Measurements from ENCODE around the gene TPH2. TPM values are rescaled to one million over a fixed set of nuclear protein-coding genes. Genes with fewer than 3 reads are reported as not detected.

Gene TPH2
- total RNA-seq, 1 experiment from 2014 or later: not detected

- Histone ChIP-seq H3K4me1 (ENCODE audit: control insufficient read depth, insufficient read depth, low read length) (no peaks in the 10 kb centered on the region; the same call in 1 of the 2 replicates), H3K4me3 (ENCODE audit: low read depth in 2 of 2, low read length in 2 of 2) (no peak overlapping the region), H3K36me3 (ENCODE audit: control insufficient read depth, insufficient read depth, low read length) (no peaks in the 10 kb centered on the region), H3K9me3 (ENCODE audit: control insufficient read depth, insufficient read depth, low read depth, low read length) (no peaks in the 10 kb centered on the region), H3K27ac (ENCODE audit: low read length) (no peak overlapping the region), H3K27me3 (ENCODE audit: control insufficient read depth, insufficient read depth, low read length) (peaks cover 31% of the 10 kb centered on the region)
- intact Hi-C loops (cut with micrococcal nuclease; ENCODE audit: unreplicated experiment) (no loop called here), in situ Hi-C loops (cut with HindIII; ENCODE audit: low pct_unique_long_range_greater_than_20kb, low sequenced_read_pairs) (no loop called here)
- ChIA-PET CTCF (no interaction called here), POLR2A (no interaction called here)
- ATAC-seq (no peak), DNase-seq (ENCODE audit: low read depth, low spot score) (no peak)
- BruUV-seq (replicated peaks): no TSS peak
- no peak for TF ChIP-seq TCF7L2 (IDR thresholded peaks at IDR 0.05; ENCODE audit: low read depth, low read length)
- peak; percentile 11; the same call in 1 of the 2 replicates for TF ChIP-seq CTCF (IDR thresholded peaks at IDR 0.05)
- TF ChIP-seq REST (IDR thresholded peaks at IDR 0.05; ENCODE audit: insufficient read depth in 1 of 2, low read depth in 2 of 2, low read length in 1 of 2): no peak
- TF ChIP-seq SIN3A (IDR thresholded peaks at IDR 0.05; ENCODE audit: borderline replicate concordance, insufficient read depth, low read depth, low read length): no peak
- TF ChIP-seq POLR2AphosphoS5 (IDR thresholded peaks at IDR 0.05; ENCODE audit: low read depth, low read length): no peak
These were observed 2.5 kb downstream of the TPH2 start for GRCh38 chr12:71941174-71941573.

- Histone ChIP-seq H3K4me1 (ENCODE audit: control insufficient read depth, insufficient read depth, low read length) (no peaks in the 10 kb centered on the region; the same call in 1 of the 2 replicates), H3K36me3 (ENCODE audit: control insufficient read depth, insufficient read depth, low read length) (no peaks in the 10 kb centered on the region), H3K27ac (ENCODE audit: low read length) (no peak overlapping the region), H3K4me3 (ENCODE audit: low read depth in 2 of 2, low read length in 2 of 2) (no peak overlapping the region), H3K9me3 (ENCODE audit: control insufficient read depth, insufficient read depth, low read depth, low read length) (no peaks in the 10 kb centered on the region), H3K27me3 (ENCODE audit: control insufficient read depth, insufficient read depth, low read length) (peaks cover 32% of the 10 kb centered on the region)
- in situ Hi-C loops (cut with HindIII; ENCODE audit: low pct_unique_long_range_greater_than_20kb, low sequenced_read_pairs): no loop called here
- POLR2A ChIA-PET: no interaction called here
- no TSS peak for BruUV-seq (replicated peaks)
- ATAC-seq: no peak
- no peak for TF ChIP-seq POLR2AphosphoS5 (IDR thresholded peaks at IDR 0.05; ENCODE audit: low read depth, low read length)
- no peak for TF ChIP-seq CTCF (IDR thresholded peaks at IDR 0.05)
- TF ChIP-seq REST (IDR thresholded peaks at IDR 0.05; ENCODE audit: insufficient read depth in 1 of 2, low read depth in 2 of 2, low read length in 1 of 2): no peak
- TF ChIP-seq TCF7L2 (IDR thresholded peaks at IDR 0.05; ENCODE audit: low read depth, low read length): no peak
- TF ChIP-seq SIN3A (IDR thresholded peaks at IDR 0.05; ENCODE audit: borderline replicate concordance, insufficient read depth, low read depth, low read length): no peak
- intact Hi-C loops (cut with micrococcal nuclease; ENCODE audit: unreplicated experiment): no loop called here
- no peak for DNase-seq (ENCODE audit: low read depth, low spot score)
- CTCF ChIA-PET: no interaction called here
These were observed 3.6 kb downstream of the TPH2 start for GRCh38 chr12:71942259-71942658.
